NCI-H2196 (cell line): ENCODE data around the gene DTNA.

Source experiments
- DNase-seq: peaks from one replicate; lab custom pipeline; 2025; ENCODE audit not compliant: unreplicated experiment; lab: John Stamatoyannopoulos, UW

Gene DTNA

DNA sequence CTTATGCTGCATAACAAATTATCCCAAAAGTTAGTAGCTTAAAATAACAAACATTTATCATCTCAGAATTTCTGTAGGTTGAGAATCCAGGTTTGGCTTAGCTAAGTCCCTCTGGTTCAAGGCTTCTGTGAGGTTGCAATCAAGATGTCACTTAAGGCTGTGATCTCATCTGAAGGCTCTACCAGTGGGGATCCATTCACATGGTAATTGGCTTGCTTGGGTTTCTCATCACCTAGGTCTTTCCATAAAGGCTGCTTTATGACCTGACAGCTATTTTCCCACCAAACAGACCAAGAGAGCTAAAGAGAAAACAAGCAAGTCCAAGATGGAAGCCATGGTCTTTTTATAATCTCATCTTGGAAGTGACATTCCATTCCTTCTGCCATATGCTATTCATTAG, 137.3 kb downstream of the DTNA start:
- DNase-seq: no peak

DNA sequence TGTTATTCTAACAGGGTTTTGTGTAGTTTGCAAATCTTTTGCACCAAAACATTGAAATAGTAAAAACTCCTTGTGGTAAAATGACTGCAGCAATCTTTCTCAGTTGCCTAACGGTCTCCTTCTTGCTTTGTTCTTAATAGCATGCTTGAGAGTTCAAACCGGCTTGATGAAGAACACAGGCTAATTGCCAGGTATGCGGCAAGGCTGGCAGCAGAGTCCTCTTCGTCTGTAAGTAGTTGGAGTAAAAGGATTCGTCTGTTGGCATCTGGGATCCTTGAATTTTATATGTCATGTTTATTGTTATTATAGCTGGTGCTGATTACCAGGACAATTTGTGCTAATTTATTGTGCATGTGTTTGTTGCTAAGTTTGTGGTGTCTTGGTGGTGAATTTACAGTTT, 138.1 kb downstream of the DTNA start:
- no peak for DNase-seq

DNA sequence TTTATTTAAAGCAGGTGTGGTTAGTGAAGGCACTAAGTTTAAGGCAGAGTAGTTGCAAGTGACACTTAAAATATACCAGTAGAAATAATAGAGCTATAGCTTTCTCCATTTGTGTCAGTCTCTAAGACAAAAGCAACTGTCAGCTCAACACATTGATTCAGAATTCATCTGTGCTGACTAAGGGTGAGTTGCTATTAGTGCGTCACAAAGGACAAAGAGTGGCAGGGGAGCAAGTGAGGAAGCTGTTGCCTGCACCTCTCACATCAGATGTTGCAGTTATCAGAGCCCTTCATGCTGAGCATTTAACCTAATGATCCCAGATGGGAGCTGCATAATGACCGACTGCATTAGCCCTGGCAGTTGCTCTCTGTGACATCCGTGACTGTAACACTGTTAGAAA, 138.6 kb downstream of the DTNA start:
- DNase-seq: no peak

DNA sequence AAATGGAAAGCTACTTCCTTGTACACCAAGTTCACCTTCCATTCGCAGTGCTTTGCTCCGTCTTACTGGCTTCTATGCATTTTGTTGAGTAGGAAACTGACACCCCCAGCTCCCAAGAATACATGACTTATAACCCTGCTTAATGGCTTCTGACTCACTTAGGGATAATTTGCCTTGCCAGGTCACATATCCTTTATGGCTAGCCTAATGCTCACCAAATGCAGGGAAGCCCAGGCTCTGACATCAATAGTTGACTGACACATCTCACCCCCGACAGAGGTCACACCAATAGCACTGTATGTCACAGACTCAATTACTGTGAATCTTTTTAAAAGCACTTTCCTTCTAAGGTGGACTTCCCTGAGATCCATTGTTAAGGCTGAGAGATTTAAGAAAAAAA, 147.2 kb downstream of the DTNA start:
- DNase-seq: no peak

DNA sequence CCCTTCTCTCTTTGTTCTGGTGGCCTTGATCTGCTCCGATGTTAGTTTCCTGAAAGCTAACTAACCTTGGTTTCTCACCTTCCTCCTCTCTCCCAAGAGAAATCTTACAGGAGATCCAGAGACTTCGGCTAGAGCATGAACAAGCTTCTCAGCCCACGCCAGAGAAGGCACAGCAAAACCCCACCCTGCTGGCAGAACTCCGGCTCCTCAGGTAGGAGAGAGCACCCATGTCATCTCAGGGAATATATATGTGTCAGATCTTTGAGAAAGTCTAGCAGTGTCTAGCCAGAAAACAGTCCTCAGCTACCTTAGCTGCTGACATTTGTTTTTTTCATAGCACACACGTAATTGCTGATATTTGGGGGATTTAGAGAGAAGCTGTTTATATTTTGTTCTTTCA, 148.1 kb downstream of the DTNA start:
- DNase-seq: no peak

DNA sequence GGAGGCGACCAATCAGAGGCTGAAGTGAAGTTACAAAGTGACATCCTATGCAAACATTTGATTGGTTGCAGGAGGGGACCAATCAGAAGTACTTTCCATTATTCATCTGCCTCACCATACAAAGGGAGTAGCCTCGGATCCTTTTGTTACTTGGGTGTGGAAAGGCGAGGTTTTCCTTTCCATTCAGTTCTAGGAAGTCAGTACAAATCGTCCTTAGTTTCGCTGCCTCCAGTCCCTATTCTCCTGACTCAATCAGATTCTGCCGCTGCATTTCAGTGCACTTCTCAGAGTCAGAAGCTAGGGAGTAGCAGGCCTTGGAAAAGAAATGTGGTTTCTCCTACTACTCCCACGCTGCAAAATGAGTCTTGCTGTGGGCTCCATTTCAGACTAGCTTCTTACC, 149.4 kb downstream of the DTNA start:
- no peak for DNase-seq

DNA sequence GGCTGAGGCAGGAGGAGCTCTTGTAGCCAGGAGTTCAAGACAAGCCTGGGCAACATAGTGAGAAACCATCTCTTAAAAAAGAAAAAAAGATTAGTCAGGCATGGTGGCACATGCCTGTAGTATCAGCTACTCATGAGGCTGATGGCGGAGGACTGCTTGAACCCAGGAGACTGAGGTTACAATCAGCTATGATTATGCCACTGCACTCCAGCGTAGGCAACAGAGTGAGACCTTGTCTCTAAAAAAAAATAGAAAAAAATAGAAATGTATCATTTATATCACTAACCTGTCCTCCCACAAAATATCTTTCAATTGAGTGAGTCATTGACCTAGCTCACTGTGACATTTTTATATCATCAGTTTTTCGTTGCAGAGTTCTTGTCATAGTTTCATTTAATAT, 152.5 kb downstream of the DTNA start:
- DNase-seq: no peak

DNA sequence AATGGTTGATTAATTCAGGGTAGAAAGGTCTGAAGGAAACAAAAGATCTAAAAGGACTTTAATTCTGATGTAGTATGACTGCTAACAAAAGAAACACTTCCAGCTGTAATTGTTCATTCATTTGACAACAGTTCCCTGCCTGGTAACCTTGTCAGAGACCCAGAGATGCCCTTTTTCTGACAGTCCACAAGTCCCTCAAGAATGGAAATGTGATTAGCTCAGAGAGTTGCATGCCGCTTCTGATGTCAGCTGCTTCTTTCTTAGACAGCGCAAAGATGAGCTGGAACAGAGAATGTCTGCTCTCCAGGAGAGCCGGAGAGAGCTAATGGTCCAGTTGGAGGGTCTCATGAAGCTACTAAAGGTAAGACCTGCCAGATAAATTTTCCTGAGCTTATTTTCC, 153.6 kb downstream of the DTNA start:
- no peak for DNase-seq

DNA sequence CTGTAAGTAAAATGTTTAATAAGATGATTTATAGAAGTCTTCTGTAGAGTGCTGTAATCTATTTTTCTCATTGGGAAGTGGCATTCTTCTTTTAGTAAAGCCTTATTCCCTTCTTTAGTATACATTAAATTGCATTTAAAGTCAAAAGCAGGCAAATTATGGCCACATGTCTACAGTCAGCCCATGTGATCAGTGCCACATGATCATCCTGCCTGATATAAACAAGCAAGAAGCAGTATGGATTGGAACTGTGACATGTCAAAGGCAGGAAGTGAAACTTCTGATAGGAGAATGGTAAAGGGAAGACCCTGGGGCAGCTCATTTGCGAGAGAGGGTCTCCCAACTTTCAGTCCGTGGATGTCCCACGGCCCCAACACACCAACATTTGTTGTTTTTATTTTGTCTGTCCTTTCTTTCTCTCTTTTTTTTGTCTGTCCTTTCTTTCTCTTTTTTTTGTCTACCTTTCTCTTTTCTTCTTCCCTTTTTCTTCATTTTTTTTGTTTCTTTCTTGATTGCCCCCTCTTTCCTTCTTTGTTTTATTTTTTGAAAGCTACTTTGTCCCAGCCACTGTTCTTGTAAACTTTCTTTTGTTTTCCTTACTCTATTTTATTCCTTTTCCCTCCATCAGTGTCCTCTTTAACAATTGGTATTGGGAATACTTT, 154.9 kb downstream of the DTNA start:
- no peak for DNase-seq

DNA sequence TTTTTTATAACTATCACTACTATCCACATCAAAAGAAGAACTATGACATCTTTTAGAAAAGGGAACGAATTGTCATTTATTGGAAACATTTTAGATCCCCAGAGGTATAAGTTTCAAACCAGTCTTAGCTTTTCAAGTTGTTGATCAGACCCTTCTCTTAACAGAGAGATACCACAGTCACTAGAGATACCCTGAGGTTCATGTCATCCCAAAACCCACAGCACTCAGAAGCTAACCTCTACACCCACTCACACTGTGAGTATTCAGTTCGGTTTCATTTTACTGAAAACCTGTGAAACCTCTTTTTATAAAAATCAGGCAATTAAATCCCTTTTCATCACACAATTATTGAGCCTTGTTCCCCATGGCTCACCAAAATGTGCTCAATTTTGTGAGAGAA, 156.2 kb downstream of the DTNA start:
- no peak for DNase-seq

DNA sequence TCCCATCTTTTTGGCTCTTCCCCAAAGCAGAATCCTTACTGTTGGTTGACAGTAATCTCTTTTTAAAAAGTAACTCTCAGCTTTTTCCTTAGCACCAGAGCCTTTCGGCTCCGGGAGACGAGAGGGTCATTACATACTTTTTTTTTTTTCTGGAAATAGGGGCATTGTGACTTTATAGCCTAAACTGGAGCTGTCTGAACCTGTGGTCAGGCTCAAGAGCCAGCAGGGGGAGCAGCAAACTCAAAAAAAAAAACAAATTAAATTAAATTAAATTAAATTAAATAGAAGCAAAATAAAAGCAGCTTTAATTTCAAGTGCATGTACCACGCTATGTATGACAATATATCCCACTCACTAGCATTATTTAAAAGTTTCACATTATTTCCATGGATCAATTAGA, 156.6 kb downstream of the DTNA start:
- no peak for DNase-seq

DNA sequence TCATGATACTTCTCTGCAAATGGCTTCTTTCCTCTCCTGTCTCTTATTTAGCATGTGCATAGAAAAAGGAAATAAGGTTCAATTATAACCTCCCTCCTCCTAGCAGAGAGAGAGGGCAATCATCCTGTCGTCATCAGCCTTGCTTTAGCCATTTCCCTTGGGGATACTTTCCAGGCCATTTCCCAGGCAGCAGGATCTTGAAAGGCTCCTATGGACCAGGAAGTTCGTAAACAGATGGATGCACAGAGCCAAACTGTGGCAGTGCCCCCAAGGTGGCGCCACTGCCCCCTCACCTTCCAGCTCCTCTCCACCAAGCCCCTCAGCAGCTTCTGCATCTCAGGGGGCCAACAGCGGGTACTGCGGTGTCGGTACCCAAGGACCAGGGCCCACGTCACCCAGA, 157.4 kb downstream of the DTNA start:
- DNase-seq: no peak

DNA sequence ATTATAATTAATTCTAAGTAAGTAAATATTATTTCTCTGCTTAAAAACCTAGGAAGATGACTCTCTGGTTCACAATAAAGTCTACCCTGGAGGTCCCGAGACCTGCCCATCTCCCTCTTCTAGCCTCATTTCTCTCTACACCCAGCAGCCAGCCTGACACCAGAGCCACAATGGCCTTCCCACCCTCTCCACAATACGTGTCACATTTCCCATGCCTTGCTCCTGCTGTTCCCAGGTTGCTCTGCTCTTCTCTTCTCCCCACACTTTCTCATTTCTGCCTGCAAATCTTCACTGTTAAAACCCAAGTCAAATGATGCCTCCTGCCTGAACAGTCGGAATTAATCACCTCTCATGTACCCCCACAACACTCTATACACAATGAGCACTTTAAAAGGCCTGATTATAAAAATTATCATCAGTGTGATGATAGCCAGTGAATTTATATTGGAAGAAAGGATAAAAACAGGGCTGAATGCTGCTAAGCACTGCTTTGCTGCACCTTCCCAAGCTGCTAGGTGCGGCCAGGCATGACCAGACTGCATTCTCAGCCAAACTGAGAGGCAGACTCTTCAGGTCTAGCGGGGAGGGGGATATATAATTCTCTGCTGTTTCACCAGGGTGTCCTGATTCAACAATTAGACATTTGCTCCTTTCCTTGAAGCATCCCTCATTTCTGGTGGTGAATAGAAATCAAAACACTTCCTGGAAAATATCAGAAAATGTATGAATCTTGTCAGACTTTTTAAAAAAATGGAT, 160.6 kb downstream of the DTNA start:
- no peak for DNase-seq

DNA sequence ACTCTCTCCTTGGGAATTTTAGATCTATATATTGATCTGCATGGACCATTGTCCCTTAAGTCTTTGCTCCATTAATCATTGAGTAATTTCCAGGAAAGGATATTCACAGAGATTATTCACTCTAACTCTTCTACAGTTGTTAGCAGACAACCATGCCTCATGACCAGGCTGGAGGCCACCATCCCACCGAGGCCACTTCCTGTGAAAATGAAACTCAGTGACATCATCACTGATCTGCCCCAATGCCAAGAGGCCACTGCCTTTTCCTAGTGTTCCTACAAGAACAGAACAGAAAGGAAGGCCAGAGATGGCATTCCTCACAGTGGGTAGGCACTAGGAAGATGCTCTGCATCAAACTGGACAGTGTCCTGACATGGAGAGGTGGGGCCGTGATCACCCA, 161.3 kb downstream of the DTNA start:
- DNase-seq: no peak

DNA sequence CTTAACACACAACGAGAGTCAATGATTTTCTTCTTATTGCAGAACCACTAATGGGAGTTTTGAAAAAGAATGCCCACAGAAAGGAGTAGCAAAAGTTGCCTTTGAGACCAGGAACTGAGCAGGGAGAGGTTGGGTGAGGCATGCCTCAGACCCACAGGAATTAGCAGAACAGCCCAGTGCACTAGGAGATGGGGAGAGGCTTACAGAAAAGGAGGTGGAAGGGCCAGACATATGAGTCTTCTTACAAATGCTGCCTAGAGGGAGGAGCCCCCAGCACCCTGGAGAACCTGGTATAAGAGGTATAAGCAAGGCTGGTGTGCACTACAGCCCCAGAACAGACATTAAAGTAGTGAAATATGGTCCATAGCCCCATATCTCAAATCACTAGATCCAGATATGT, 162.0 kb downstream of the DTNA start:
- no peak for DNase-seq

DNA sequence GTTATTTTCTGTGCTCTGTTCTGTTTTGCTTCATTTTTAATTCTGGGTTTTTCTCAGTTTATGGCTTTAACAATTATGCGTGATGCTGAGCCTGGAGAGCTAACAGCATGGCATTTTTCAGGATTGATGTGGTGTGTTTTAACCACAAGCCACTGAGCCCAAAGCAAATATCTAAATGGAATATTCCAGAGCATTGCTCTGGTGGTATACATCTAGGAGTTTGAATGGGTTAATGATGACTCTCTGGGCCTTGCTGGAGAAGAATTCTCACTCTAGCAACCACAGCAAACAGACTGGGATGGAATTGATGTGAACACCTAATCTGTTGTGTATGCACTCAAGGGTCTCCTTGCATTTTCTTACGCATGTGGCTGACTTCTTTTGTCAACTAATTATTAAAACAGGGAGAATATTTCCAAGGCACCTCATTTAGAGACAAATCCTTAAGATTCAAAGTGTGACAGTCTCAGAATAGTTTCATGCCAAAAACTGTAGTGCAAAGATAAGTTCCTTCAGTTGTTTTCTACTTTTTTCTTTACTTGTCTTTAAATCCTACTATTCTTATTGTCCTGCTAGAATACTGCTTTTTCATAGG, 164.0 kb downstream of the DTNA start:
- no peak for DNase-seq

DNA sequence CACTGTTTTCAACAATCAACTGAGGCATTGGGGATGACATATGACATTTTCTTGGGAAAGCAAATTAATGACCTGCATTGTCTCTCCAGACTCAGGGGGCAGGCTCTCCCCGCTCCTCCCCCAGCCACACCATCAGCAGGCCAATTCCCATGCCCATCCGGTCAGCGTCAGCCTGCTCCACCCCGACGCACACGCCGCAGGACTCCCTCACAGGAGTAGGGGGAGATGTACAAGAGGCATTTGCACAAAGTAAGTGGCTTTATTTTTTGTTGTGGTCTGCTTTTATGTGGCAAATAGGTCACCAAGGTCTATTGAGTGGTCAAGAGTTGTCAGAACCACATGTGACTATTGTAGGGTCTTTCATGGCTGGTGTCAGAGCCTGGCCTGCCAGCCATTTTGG, 165.1 kb downstream of the DTNA start:
- DNase-seq: no peak

DNA sequence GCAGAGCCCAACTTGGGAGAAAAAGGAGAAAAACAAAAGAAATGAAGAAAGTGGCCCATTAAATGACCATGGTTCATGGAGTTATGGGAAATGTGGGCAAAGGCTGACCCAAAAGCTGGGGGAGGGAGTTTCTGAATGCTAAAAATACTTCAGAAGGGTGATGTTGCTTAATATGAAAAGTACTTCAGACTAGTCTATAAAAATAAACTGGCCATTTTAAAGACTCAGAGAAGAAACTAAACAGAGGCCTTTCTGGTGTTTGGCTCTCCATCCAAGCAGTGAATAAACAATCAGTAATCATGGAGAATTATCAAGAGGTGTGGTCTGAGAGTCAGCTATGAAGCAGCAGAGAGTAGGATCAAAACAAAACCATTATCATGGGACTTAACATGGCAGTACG, 170.3 kb downstream of the DTNA start:
- DNase-seq: no peak

DNA sequence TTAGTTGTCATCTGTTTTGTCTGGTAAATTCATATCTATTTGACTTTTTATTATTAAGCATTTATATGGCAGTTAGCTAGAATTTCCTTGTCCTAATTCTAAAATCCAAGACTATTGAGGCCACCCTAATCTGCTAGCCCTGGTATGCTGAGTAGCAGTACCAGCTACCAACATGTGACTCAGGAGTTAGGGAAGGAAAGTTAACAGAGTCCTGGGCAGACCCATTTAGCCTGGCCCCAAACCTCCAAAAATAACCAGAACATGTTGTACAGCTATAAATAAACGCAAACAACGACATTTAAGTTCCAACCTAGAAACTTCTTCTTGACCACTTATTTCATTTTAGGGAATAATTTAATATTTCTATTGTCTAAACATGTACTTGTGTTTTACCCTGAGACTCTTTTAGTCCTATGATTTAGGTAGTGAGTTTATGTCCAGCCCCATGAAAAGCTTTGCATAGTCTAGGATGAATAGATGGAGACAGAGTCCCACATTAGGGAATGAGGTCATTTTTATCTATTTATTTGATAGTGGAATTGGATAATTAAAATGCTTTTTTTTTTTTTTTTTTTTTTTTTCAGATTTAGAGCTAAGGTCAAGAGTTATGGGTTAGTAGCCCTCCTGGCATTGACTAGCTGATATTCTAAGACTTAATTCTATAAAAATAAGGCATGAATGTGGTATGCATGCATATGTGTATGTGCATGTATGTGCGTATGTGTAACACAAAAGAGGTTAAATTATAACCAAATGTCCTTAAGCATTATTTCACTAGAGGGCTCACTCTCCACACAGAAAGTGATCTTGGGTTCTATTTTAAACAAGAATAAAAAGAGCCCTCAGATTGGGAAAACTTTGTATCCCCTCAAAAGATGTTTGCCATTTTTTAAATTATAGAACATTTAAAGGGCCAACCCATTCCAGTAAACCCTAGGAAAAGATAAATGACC, 171.1 kb downstream of the DTNA start:
- no peak for DNase-seq

DNA sequence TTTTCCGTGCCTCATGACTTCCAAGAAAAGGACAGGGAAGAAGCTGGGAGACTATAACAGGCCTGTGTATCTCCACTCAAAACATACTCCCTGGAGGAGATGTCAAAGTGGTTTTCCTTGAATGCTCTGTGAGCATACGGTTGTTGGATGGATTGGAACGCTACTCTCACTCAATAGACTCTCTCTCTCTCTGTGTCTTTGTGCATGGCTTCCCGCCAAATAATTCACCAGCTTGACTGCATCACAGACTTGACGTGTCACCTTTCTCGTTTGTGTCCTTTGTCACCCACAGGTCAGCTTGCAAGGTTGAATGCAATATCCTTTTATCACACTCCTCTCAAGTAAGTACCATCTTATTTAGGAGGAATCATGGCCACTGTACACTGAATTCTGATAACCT, 174.3 kb downstream of the DTNA start:
- no peak for DNase-seq

DNA sequence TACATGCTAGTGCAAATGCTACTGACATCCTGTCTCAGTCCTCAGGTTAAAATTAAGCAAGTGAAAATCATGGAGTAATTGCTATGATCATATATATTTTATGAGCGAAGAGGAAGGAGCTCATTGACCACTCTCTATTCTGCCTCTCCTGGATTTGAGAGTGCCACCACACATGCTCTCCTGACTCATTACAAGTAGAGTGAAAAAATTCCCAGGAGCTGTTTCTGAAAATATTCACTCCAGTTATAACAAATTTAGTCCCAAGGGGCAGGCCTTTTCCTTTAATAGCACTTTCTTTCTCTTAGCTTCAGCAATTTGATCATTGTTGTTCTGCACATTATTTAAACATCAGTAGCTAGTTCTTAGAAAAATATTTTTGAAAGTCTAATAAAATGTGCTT, 176.1 kb downstream of the DTNA start:
- DNase-seq: no peak
